ENCODE results near the gene CAPN7. TPM values are rescaled to one million over a fixed set of nuclear protein-coding genes. Genes with fewer than 3 reads are reported as not detected.
A peak's percentile ranks its signal among the peaks of the same experiment; 100 is the strongest.

CAPN7 gene
- total RNA-seq, 2 experiments from 2014 or later, result 23.7 to 26.1 TPM

DNA sequence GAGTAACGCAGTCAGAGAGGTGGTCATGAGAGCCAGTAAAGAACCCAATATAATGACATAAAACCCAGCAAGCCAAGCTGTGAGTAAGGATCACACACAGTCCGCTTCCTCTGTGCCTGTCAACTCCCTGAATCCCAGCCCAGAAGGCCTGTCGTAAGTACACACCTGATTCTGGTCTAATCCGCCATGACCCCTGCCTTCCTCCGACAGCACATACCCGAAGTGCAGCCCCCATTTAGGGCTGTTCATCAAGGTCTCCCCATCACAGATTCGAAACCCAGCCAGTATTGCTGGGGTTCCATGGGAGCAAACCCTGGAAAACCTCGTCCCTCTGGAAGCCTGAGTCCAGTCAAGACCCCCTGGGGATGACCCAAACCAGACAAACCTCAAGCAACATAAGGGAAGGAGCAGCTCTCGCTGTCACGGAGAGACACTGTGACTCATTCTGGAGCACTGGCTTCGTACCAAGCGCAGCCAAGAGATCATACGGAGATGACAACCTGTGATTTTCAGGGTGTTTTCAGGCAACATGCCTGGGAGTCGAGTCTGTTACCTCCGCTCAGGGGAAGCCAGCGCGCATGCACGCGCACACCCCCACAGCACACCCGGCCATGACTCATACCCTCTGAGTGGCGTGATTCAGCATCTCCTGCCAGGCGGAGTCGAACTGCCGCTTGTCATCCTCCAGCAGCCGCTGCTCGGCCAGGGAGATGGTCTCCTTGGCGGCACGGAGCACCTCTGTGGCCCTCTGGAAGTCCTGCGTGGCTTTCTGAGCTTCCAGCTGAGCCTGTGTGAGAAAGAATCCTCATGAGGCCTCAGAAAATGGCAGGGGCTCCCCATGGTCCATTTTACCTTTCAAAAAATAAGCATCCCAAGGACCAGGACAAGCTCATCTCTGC lies 63.3 kb downstream of the CAPN7 start:
- peak overlapping the region; percentile 1 for H3K4me3 Mint-ChIP-seq
- H3K4me1 Mint-ChIP-seq (ENCODE audit: low read depth), result peaks cover 64% of the 10 kb centered on the region
- DNase-seq, result peak; percentile 93
- H3K36me3 Mint-ChIP-seq (ENCODE audit: low read depth), result no peaks in the 10 kb centered on the region
- CTCF ChIA-PET, result interaction anchor here (0.6 to 9.2 kb wide), 32 partner anchors 8 to 286 kb away, joined by 3 to 169 read pairs (median 9); partner anchors contain the start of genes CAPN7 and SH3BP5
- H3K27me3 Mint-ChIP-seq (ENCODE audit: low read depth), result no peaks in the 10 kb centered on the region
- H3K9me3 Mint-ChIP-seq, result no peaks in the 10 kb centered on the region
- peak overlapping the region; percentile 48 for H3K27ac Mint-ChIP-seq
- intact Hi-C loops (cut with micrococcal nuclease), result loop anchor here (1.0 to 5.0 kb wide), 6 partner anchors 23 to 528 kb away; partner anchors contain the start of genes ANKRD28, BTD and HACL1

DNA sequence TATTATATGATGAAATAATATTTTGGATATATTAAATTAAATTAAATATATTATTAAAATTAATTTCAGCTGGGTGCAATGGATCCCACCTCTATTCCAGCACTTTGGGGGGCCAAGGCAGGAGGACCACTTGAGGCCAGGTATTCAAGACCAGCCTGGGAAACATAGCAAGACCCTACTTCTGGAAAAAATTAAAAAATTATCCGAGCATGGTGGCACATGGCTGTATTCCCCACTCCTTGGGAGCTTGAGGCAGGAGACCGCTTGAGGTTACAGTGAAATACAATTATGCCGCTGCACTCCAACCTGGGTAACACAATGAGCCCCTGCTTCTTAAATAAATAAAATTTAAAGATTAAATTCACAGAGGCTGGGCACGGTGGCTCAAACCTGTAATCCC lies 65.0 kb downstream of the CAPN7 start:
- Mint-ChIP-seq H3K27me3 (ENCODE audit: low read depth) (no peaks in the 10 kb centered on the region), H3K36me3 (ENCODE audit: low read depth) (no peaks in the 10 kb centered on the region), H3K9me3 (no peaks in the 10 kb centered on the region), H3K4me3 (no peak overlapping the region), H3K27ac (no peak overlapping the region), H3K4me1 (ENCODE audit: low read depth) (peaks cover 66% of the 10 kb centered on the region)
- intact Hi-C loops (cut with micrococcal nuclease), result no loop called here
- DNase-seq, result no peak
- CTCF ChIA-PET, result interaction anchor here (0.8 to 9.2 kb wide), 8 partner anchors 17 to 134 kb away, joined by 3 to 169 read pairs (median 4); partner anchors contain the start of gene SH3BP5

DNA sequence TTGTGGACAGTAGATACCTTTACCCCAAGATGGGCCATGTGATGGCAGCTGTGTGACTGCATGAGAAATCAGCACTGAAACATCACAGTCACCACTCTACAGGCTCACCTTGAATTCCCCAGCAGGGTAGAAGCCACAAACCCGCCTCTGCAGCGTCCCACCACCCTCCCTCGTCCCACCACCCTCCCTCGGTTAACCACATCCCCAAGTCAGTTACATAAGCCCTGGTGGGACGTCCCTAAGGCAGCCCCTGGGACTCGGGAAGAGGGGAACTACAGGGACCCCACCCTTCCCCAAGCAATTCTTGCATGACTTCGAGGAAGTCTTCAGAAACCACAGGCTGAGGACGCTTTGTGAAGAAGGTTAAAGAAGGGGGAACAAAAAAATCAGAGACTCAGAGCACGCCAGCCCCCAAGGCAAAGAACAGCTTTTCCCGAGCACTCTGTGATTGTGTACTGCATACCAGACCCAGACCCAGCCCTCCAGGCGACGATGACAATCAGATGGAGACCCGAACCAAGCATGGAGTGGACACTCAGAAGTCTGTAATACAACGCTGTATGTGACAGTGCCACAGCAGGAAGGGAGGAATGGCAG lies 65.8 kb downstream of the CAPN7 start:
- CTCF ChIA-PET, result interaction anchor here (0.8 to 8.4 kb wide), 4 partner anchors 26 to 134 kb away, joined by 3 to 169 read pairs (median 4); no protein-coding TSS in a partner anchor
- Mint-ChIP-seq H3K36me3 (ENCODE audit: low read depth) (no peaks in the 10 kb centered on the region), H3K27me3 (ENCODE audit: low read depth) (no peaks in the 10 kb centered on the region), H3K27ac (peak overlapping the region; percentile 53), H3K4me3 (peak overlapping the region; percentile 45), H3K4me1 (ENCODE audit: low read depth) (peaks cover 71% of the 10 kb centered on the region), H3K9me3 (no peaks in the 10 kb centered on the region)
- intact Hi-C loops (cut with micrococcal nuclease), result no loop called here
- DNase-seq, result peak; percentile 86

DNA sequence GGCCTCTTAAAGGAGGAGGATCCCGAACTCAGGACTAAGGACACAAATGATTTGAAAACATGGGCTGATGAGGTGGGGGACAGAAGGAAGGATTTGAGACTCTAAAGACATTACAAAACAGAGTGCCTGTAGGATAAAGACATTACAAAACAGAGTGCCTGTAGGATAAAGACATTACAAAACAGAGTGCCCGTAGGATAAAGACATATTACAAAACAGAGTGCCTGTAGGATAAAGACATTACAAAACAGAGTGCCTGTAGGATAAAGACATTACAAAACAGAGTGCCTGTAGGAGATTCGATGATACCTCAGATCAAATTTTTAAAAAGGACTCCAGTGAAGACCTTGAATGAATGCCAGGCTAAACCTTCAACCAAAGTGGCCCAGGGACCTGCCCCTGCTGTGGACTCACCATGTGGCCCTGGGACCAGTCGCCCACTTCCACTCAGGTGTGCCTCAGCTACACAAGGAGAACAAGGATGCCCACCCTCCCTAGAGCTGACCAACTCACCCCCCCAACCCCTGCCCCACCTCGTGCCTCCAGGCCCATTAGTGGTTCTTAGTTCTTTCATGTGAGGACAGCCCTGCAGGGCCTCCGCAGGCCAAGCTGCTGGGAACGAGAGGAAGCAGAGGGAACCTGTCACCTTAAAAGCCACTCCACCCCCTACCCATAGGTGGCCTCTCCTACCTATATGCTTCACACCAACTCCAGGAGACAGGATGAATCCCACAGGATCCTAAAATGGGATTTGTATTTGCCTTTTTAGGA lies 66.6 kb downstream of the CAPN7 start:
- intact Hi-C loops (cut with micrococcal nuclease), result no loop called here
- no peak overlapping the region for H3K4me3 Mint-ChIP-seq
- no peak overlapping the region for H3K27ac Mint-ChIP-seq
- no peaks in the 10 kb centered on the region for H3K36me3 Mint-ChIP-seq (ENCODE audit: low read depth)
- CTCF ChIA-PET, result interaction anchor here (1.3 to 8.4 kb wide), 2 partner anchors 105 to 106 kb away, joined by 3 to 169 read pairs; no protein-coding TSS in a partner anchor
- no peaks in the 10 kb centered on the region for H3K9me3 Mint-ChIP-seq
- peak; percentile 4 for DNase-seq
- no peaks in the 10 kb centered on the region for H3K27me3 Mint-ChIP-seq (ENCODE audit: low read depth)
- peaks cover 72% of the 10 kb centered on the region for H3K4me1 Mint-ChIP-seq (ENCODE audit: low read depth)

DNA sequence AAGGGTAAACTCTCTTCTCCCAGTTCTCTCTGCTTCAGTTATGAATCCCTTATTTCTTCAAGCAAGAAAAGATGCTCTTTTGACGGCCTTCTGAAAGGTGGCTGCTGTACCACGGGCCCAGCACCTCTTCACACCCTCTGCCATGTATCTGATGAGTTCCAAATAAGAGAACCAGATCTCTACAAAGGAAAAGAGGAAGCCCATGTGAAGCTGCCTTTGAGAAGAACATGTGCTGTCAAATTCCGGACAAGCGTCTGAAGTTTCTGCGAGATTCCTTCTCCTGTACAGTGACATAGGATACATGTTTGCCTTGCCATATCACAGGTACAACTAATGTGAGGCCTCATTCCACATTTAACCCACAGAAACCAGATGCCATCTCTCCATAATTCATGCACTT lies 67.2 kb downstream of the CAPN7 start:
- Mint-ChIP-seq H3K4me3 (no peak overlapping the region), H3K36me3 (ENCODE audit: low read depth) (no peaks in the 10 kb centered on the region), H3K9me3 (no peaks in the 10 kb centered on the region), H3K27me3 (ENCODE audit: low read depth) (no peaks in the 10 kb centered on the region), H3K27ac (no peak overlapping the region), H3K4me1 (ENCODE audit: low read depth) (peaks cover 72% of the 10 kb centered on the region)
- intact Hi-C loops (cut with micrococcal nuclease), result no loop called here
- DNase-seq, result no peak
- CTCF ChIA-PET, result interaction anchor here (1.1 to 1.3 kb wide), 2 partner anchors 18 to 104 kb away, joined by 3 to 4 read pairs; no protein-coding TSS in a partner anchor

DNA sequence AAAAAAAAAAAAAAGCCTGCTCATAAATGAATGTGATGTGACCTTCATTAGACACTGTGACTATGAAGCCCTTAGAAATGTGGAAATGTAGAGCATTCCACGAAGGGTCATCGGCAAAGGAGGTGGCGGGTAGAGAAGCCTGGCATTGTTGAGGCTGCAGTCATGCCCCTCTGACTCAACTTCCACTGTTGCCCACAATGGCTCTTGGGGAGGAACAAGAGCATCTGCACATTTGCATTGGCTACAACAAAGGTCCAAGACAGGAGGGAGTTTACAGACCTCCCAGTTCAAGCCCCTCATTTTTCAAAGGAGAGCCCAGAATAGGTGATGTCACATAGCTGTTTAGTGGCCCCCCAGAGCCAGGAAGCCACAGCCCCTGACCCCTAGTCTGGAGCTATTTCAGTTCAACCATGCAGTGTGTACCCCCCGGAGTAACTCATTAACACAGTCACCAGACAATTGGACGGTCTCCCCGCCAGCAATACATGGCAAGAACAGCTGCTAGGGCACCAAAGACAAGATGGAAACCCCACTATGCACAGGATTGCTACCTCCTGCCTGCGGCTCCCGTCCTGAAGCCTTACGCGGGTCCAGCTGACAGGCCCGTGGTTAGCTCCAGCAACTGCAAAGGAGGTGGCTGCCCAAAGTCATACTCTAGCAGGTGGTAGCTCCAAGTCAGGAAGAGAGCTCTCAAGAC lies 70.1 kb downstream of the CAPN7 start:
- peak; percentile 5 for DNase-seq
- no peak overlapping the region for H3K4me3 Mint-ChIP-seq
- CTCF ChIA-PET, result interaction anchor here (0.8 to 4.6 kb wide), 10 partner anchors 9 to 85 kb away, joined by 3 to 34 read pairs (median 4); partner anchors contain the start of gene SH3BP5
- no peaks in the 10 kb centered on the region for H3K9me3 Mint-ChIP-seq
- intact Hi-C loops (cut with micrococcal nuclease), result no loop called here
- no peaks in the 10 kb centered on the region for H3K36me3 Mint-ChIP-seq (ENCODE audit: low read depth)
- no peak overlapping the region for H3K27ac Mint-ChIP-seq
- H3K27me3 Mint-ChIP-seq (ENCODE audit: low read depth), result no peaks in the 10 kb centered on the region
- H3K4me1 Mint-ChIP-seq (ENCODE audit: low read depth), result peaks cover 78% of the 10 kb centered on the region

DNA sequence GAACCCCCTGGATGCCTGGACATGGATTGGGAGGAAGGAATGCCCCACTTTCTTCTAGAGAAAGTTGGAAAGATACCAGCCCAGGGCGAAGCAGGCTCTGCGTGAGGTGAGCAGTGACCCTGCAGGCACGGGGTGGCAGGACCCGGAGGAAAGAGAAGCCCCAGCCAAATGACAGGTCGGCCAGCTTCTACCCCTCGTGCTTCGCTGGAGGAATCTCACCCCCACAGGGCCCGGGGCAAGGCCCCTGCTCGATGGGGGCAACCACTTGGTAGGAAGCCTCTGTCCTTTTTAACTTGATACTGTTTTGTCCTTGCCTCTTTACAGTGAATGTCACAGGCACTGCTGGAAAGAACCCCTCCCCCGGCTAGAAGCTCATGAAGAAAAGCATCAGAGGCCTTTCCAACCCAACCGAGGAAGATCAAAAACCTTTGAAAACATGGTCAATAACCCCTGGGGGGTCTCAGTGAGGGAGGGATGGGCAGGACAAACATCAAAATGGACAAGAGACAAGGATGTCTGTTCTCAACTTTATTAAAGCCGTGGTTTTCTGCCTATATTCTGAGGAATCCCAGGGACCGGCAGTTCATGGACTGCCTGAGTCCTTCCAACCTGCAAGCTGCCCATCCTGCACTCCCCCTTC lies 71.9 kb downstream of the CAPN7 start:
- DNase-seq, result no peak
- no peaks in the 10 kb centered on the region for H3K9me3 Mint-ChIP-seq
- intact Hi-C loops (cut with micrococcal nuclease), result no loop called here
- no peak overlapping the region for H3K4me3 Mint-ChIP-seq
- CTCF ChIA-PET, result interaction anchor here (1.1 to 4.6 kb wide), 4 partner anchors 9 to 28 kb away, joined by 5 to 34 read pairs (median 7); no protein-coding TSS in a partner anchor
- peaks cover 68% of the 10 kb centered on the region for H3K4me1 Mint-ChIP-seq (ENCODE audit: low read depth)
- no peaks in the 10 kb centered on the region for H3K27me3 Mint-ChIP-seq (ENCODE audit: low read depth)
- no peaks in the 10 kb centered on the region for H3K36me3 Mint-ChIP-seq (ENCODE audit: low read depth)
- H3K27ac Mint-ChIP-seq, result no peak overlapping the region

DNA sequence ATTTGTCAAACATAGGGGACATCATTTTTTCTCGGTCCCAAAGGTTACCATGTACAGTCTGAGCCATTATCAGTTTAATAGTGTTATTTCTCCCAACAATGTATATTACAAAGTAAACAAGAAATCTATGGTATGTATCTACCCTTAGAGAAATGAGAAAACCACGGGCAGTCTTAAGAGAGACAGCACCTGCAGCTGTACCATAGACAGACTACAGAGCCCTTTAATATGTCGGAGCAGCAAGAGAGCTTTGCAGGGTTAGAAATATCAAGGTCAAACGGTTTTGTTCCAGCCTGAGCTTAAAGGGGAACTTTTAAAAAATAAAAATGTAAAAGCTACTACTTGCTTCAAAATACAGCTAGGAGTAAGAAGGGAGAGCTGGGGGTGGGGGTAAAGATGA lies 73.2 kb downstream of the CAPN7 start:
- DNase-seq, result no peak
- Mint-ChIP-seq H3K9me3 (no peaks in the 10 kb centered on the region), H3K4me3 (no peak overlapping the region), H3K36me3 (ENCODE audit: low read depth) (no peaks in the 10 kb centered on the region), H3K27me3 (ENCODE audit: low read depth) (no peaks in the 10 kb centered on the region), H3K4me1 (ENCODE audit: low read depth) (peaks cover 64% of the 10 kb centered on the region), H3K27ac (no peak overlapping the region)
- CTCF ChIA-PET, result interaction anchor here (0.9 to 4.6 kb wide), 3 partner anchors 8 to 53 kb away, joined by 3 to 34 read pairs (median 9); partner anchors contain the start of gene SH3BP5
- intact Hi-C loops (cut with micrococcal nuclease), result no loop called here

DNA sequence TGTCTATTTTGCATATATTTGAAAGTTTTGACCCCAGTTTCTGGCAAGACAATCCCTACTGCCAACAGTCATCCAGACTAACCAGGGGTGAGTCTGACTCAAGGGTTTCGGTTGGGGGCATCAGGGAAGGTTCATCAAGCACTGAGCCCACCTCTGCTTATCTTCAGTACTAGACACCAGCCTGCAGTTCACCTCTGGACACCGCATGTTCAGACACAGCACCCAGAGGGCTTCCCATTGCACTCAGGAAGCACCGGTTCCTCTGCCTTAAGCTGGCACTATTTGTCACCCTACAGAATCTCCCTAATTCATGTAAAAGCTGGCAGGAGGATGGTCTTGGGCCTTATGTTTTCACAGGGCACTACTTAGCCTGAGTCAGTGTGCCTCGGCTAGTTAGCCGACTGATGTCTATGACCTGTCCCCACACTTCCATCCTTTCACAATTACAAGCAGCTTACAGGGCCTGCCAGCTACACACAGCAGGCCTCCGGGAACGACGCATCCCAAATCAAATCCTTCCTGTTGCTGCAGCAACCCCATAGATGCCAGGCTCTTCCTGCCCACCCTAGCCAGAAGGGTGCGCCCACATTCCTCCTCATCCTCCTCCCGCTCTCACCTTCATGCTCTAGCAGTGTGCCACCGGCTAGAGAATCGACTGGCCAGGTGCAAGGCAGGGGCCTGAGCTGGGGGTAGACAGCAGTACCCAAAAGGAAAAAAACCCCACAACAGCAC lies 73.8 kb downstream of the CAPN7 start:
- Mint-ChIP-seq H3K4me3 (no peak overlapping the region), H3K4me1 (ENCODE audit: low read depth) (peaks cover 64% of the 10 kb centered on the region), H3K27me3 (ENCODE audit: low read depth) (no peaks in the 10 kb centered on the region), H3K36me3 (ENCODE audit: low read depth) (no peaks in the 10 kb centered on the region), H3K9me3 (no peaks in the 10 kb centered on the region), H3K27ac (no peak overlapping the region)
- DNase-seq, result no peak
- intact Hi-C loops (cut with micrococcal nuclease), result no loop called here
- CTCF ChIA-PET, result interaction anchor here (0.7 to 4.6 kb wide), 6 partner anchors 10 to 280 kb away, joined by 3 to 34 read pairs (median 4); partner anchors contain the start of gene SH3BP5

DNA sequence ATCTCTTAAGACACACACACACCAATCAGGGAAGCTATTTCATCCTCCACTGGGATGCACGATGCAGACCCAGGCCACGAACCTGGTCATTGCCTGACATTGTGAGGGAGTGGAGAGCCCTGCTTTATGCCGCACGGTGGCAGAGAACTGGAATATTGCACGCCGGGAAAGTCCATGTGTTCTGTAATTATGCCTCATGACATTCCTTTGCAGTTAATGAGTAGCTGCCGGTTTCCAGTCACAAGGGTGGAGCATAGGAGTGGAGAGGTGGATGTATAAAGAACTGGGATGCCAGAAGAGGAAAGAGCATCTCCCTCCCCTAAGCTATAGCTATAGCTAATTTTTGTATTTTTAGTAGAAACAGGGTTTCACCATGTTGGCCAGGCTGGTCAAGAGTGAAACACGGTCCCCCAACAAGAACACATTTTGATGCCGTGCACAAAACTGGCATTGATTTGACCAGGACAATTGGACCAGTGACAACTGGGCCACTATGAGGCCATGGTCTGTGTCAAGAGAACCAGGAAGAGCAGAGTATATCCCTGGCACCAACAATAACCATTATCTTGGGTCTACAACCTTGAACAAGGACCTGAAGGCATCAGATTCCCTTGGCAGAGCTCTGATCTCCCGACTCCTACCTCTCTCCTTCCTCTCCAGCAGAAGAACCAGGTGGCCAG lies 74.9 kb downstream of the CAPN7 start:
- intact Hi-C loops (cut with micrococcal nuclease), result no loop called here
- no peak for DNase-seq
- no peak overlapping the region for H3K27ac Mint-ChIP-seq
- no peaks in the 10 kb centered on the region for H3K9me3 Mint-ChIP-seq
- no peak overlapping the region for H3K4me3 Mint-ChIP-seq
- peaks cover 55% of the 10 kb centered on the region for H3K4me1 Mint-ChIP-seq (ENCODE audit: low read depth)
- no peaks in the 10 kb centered on the region for H3K27me3 Mint-ChIP-seq (ENCODE audit: low read depth)
- no peaks in the 10 kb centered on the region for H3K36me3 Mint-ChIP-seq (ENCODE audit: low read depth)
- CTCF ChIA-PET, result interaction anchor here (0.9 to 1.2 kb wide), 3 partner anchors 11 to 13 kb away, joined by 3 to 4 read pairs (median 4); no protein-coding TSS in a partner anchor

Data from activated naive CD4-positive, alpha-beta T cell treated with anti-CD3 and anti-CD28 coated beads for 36 hours (primary cell).